ENCODE results near the gene FOXO1.
A peak's percentile ranks its signal among the peaks of the same experiment; 100 is the strongest.

Gene FOXO1

GRCh38 chr13:40665126-40666044 is 1.1 kb downstream of the FOXO1 start:
- peak; percentile 55 for DNase-seq

GRCh38 chr13:40664350-40665125 is 1.9 kb downstream of the FOXO1 start:
- DNase-seq, result peak; percentile 68

- DNase-seq, result peak; percentile 82
Measured at GRCh38 chr13:40664100-40664349, 2.4 kb downstream of the FOXO1 start.

GRCh38 chr13:40662866-40663265 is 3.6 kb downstream of the FOXO1 start:
- no peak for DNase-seq

- no peak for DNase-seq
Measured at GRCh38 chr13:40661875-40662665, 4.4 kb downstream of the FOXO1 start.

GRCh38 chr13:40660692-40661091 is 5.7 kb downstream of the FOXO1 start:
- no peak for DNase-seq

GRCh38 chr13:40660141-40660664 is 6.2 kb downstream of the FOXO1 start:
- no peak for DNase-seq

- DNase-seq, result no peak
Measured at GRCh38 chr13:40657951-40658350, 8.5 kb downstream of the FOXO1 start.

GRCh38 chr13:40657307-40657706 is 9.1 kb downstream of the FOXO1 start:
- no peak for DNase-seq

- no peak for DNase-seq
Measured at GRCh38 chr13:40656358-40656757, 10.1 kb downstream of the FOXO1 start.

GRCh38 chr13:40653527-40654318 is 12.7 kb downstream of the FOXO1 start:
- DNase-seq, result peak; percentile 54

GRCh38 chr13:40652588-40652940 is 13.9 kb downstream of the FOXO1 start:
- peak; percentile 17 for DNase-seq

- no peak for DNase-seq
Measured at GRCh38 chr13:40651866-40652587, 14.4 kb downstream of the FOXO1 start.

- DNase-seq, result no peak
Measured at GRCh38 chr13:40648841-40649240, 17.6 kb downstream of the FOXO1 start.

GRCh38 chr13:40648040-40648439 is 18.4 kb downstream of the FOXO1 start:
- DNase-seq, result no peak

- no peak for DNase-seq
Measured at GRCh38 chr13:40644838-40645604, 21.4 kb downstream of the FOXO1 start.

GRCh38 chr13:40640845-40641458 is 25.5 kb downstream of the FOXO1 start:
- DNase-seq, result peak; percentile 52

GRCh38 chr13:40640202-40640601 is 26.2 kb downstream of the FOXO1 start:
- peak; percentile 29 for DNase-seq

GRCh38 chr13:40639221-40639681 is 27.2 kb downstream of the FOXO1 start:
- DNase-seq, result no peak

- DNase-seq, result no peak
Measured at GRCh38 chr13:40637643-40638042, 28.8 kb downstream of the FOXO1 start.

Data from CD4-positive, alpha-beta T cell treated with Interleukin-17A for 1 hour (primary cell).